NCI-H345 treated with DMSO at 0.1 percent for 48 hours (cell line): ENCODE measurements around the gene DACH2.

Experiments used
- DNase-seq: peaks from one replicate; lab custom pipeline; 2025; ENCODE audit not compliant: unreplicated experiment; lab: John Stamatoyannopoulos, UW

DACH2 gene

GRCh38 chrX:86747091-86747490 lies 598.8 kb downstream of the DACH2 start:
- DNase-seq, result no peak

- no peak for DNase-seq
Observed at GRCh38 chrX:86805241-86805640, 657.0 kb downstream of the DACH2 start.

- no peak for DNase-seq
Observed at GRCh38 chrX:86806786-86807185, 658.5 kb downstream of the DACH2 start.

DNA sequence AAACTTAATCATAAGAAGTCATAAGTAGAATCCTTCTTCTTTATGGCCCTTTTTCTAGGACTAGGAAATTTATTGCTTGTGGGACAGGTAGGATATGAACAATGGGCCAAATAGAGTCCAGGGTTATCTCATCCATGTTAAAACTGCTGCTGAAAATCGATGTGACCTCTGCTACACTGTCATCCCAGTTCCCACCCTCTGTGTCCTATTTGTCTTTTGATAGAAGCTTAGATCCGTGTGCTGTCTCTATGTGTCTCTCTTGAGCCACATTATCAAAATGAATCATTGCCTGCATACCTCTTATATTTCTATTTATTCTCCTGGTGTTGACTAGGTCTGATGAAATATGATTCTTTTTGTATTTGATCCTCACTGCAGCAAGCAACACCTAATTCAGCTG lies 661.4 kb downstream of the DACH2 start:
- DNase-seq, result no peak

DNA sequence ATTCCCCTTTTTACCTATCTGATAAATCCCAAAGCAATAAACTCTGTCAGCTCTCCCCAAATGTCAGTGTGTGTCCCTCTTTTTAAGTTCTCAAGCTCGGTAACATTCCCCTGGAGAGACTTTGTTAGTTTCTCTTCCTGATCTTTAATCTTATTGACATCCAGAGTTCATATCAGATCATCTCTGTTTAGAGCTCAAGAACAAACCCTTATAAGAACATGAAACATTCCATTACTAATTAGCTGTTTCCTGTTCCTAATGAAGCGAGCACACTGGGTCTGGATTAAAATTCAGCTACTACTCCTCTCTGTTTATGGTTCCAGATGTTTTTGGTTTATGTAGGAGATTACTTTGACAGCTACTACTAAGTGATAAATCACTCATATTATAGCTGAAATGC lies 681.5 kb downstream of the DACH2 start:
- DNase-seq, result no peak

- DNase-seq, result no peak
Observed at GRCh38 chrX:86830685-86831084, 682.4 kb downstream of the DACH2 start.

GRCh38 chrX:86845101-86845500 lies 696.9 kb downstream of the DACH2 start:
- no peak for DNase-seq
